Subcutaneous adipose tissue (tissue), 4 donors: ENCODE data around the gene PRKD1. TPM values are rescaled to one million over a fixed set of nuclear protein-coding genes. Genes with fewer than 3 reads are reported as not detected.

Source experiments
- CTCF ChIP-seq: fragments of 450-650 bp; IDR thresholded peaks from one replicate; pipeline ENCODE4 v1.5.1; 2016; ENCODE audit warnings: low read depth, mild to moderate bottlenecking, control low read depth, antibody characterized with exemption, moderate library complexity
- total RNA-seq, 4 donors: library from RNA; depleted of rRNA; stranded (reverse); fragments of >200 nt; gene quantifications; one replicate each; pipeline ENCODE4 v1.1.0, GENCODE V29; 2016

PRKD1 gene
- total RNA-seq, 4 donors from 2014 or later: 7.8 to 19.4 (median 19.1) TPM

- no peak for TF ChIP-seq CTCF
These were observed 122.1 kb downstream of the PRKD1 start for GRCh38 chr14:29805415-29806123.

GRCh38 chr14:29804481-29805266 is 123.0 kb downstream of the PRKD1 start:
- no peak for TF ChIP-seq CTCF

GRCh38 chr14:29803045-29803444 is 124.6 kb downstream of the PRKD1 start:
- TF ChIP-seq CTCF: no peak

GRCh38 chr14:29802211-29802610 is 125.4 kb downstream of the PRKD1 start:
- no peak for TF ChIP-seq CTCF

GRCh38 chr14:29800961-29801360 is 126.7 kb downstream of the PRKD1 start:
- no peak for TF ChIP-seq CTCF

- no peak for TF ChIP-seq CTCF
These were observed 128.1 kb downstream of the PRKD1 start for GRCh38 chr14:29799464-29800095.

GRCh38 chr14:29798811-29799210 is 128.8 kb downstream of the PRKD1 start:
- no peak for TF ChIP-seq CTCF
